ENCODE measurements around the gene MOSMO.
"Not testable (repeated sequence)": the region's sequence is repeated elsewhere in the genome, so short reads cannot be mapped to it uniquely, and the experiment has no call there.

MOSMO gene

DNA sequence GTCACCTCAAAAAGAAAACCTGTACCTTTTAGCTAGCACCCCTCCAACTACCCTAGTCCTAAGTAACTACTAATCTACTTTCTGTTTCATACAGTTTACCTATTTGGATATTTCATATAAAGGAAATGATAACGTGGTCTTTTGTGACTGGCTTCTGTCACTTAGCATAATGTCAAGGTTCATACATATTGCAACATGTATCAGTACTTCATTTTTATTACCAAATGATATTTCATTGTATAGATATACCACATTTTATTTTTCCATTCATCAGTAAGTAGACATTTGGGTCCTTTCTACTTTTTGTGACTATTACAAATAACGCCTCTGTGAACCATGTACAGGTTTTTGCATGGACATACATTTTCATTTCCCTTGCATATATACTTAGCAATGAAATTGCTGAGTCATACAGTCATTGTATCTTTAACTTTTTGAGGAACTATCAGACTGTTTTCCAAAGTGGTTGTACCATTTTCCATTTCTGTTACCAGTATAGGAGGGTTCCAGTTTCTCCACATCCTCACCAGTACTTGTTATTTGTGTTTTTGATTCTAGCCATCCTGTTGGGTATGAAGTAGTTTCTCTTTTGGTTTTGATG lies 23.7 kb downstream of the MOSMO start:
- TF ChIP-seq, protein P1, sequence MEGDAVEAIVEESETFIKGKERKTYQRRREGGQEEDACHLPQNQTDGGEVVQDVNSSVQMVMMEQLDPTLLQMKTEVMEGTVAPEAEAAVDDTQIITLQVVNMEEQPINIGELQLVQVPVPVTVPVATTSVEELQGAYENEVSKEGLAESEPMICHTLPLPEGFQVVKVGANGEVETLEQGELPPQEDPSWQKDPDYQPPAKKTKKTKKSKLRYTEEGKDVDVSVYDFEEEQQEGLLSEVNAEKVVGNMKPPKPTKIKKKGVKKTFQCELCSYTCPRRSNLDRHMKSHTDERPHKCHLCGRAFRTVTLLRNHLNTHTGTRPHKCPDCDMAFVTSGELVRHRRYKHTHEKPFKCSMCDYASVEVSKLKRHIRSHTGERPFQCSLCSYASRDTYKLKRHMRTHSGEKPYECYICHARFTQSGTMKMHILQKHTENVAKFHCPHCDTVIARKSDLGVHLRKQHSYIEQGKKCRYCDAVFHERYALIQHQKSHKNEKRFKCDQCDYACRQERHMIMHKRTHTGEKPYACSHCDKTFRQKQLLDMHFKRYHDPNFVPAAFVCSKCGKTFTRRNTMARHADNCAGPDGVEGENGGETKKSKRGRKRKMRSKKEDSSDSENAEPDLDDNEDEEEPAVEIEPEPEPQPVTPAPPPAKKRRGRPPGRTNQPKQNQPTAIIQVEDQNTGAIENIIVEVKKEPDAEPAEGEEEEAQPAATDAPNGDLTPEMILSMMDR (IDR thresholded peaks at IDR 0.05; ENCODE audit: low read depth, low read length, missing control alignments) = no peak
- H3K4me3 ChIP-seq (replicated peaks; ENCODE audit: low read depth, low read length) = no peak overlapping the region
- no peak for DNase-seq (ENCODE audit: extremely low read depth, low read depth)

DNA sequence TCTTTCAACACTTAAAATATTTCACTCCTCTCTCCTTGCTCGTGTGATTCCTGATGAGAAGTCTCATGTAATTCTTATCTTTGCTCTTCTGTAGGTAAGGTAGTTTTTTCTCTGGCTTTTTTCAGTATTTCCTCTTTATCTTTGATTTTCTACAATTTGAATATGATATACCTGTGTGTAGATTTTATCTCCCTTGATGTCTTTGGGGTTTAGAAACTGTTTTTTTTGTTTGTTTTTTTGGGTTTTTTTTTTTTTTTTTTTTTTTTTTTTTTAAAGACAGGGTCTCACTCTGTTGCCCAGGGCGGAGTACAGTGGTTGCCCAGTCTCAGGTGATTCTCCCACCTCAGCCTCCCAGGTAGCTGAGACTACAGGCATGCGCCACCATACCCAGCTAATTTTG lies 26.6 kb downstream of the MOSMO start:
- TF ChIP-seq, protein P1 (IDR thresholded peaks at IDR 0.05; ENCODE audit: low read depth, low read length, missing control alignments) = no peak
- H3K4me3 ChIP-seq (replicated peaks; ENCODE audit: low read depth, low read length) = no peak overlapping the region

DNA sequence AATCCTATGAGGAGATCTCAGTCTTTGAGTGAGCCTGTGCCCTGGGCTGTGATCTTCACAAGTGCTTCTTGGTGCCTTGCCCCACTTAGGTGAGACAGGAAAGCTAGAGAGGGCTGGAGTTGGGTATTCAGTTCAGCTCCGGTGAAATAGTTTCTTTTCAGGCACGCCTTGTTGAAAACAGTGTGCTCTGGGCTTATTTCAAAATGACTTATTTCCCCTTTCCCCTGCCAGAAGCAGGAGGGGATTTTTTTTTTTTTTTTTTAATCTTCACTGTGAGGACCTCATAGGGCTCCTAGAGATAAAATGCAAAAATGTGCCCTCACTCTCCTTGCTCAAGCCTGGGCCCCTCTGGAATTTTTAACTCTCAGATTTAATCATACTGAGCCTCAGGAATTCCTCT lies 27.2 kb downstream of the MOSMO start:
- H3K4me3 ChIP-seq (replicated peaks; ENCODE audit: low read depth, low read length) = no peak overlapping the region
- DNase-seq (ENCODE audit: extremely low read depth, low read depth) = no peak
- TF ChIP-seq, protein P1 (IDR thresholded peaks at IDR 0.05; ENCODE audit: low read depth, low read length, missing control alignments) = no peak

More for the DNA sequence above, 26.6 kb downstream of the MOSMO start:
- DNase-seq (ENCODE audit: extremely low read depth, low read depth) = no peak

DNA sequence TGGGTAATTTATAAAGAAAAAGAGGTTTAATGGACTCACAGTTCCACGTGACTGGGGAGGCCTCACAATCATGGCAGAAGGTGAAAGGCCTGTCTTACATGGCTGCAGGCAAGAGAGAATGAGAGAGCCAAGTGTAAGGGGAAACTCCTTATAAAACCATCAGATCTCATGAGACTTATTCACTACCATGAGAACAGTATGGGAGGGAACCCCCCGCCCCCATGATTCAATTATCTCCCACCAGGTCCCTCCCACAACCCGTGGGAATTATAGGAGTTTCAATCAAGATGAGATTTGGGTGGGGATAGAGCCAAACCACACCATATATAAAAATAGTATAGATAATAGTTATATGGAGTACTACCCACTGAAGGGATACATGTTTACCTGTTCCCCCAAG lies 36.0 kb downstream of the MOSMO start:
- H3K4me3 ChIP-seq (replicated peaks; ENCODE audit: low read depth, low read length) = not testable (repeated sequence)

DNA sequence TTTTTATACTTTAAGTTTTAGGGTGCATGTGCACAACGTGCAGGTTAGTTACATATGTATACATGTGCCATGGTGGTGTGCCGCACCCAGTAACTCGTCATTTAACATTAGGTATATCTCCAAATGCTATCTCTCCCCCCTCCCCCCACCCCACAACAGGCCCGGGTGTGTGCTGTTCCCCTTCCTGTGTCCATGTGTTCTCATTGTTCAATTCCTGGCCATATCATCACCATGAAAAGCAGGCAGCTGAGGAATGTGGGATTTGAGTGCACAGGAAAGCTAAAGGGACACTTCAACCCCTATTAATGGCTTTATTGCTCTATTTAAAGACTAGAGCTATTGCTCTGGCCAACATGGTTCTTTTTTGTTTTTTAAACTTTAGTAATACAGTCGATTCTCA lies 38.0 kb downstream of the MOSMO start:
- not testable (repeated sequence) for DNase-seq (ENCODE audit: extremely low read depth, low read depth); H3K4me3 ChIP-seq (replicated peaks; ENCODE audit: low read depth, low read length)

More for the DNA sequence above, 36.0 kb downstream of the MOSMO start:
- DNase-seq (ENCODE audit: extremely low read depth, low read depth) = not testable (repeated sequence)

DNA sequence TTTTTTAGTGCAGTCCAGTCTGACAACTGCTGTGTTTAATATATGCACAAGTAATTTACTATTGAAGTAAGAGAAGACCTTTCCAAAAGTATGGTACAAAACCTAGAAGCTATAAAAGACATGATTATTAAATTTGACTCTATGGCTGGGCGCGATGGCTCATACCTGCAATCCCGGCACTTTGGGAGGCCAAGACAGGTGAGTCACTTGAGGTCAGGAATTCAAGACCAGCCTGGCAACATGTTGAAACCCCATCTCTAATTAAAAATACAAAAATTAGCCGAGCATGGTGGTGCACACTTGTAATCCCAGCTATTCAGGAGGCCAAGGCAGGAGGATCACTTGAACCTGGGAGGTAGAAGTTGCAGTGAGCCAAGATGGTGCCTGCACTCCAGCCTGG lies 43.1 kb downstream of the MOSMO start:
- H3K4me3 ChIP-seq (replicated peaks; ENCODE audit: low read depth, low read length) = no peak overlapping the region
- TF ChIP-seq, protein P1 (IDR thresholded peaks at IDR 0.05; ENCODE audit: low read depth, low read length, missing control alignments) = no peak

DNA sequence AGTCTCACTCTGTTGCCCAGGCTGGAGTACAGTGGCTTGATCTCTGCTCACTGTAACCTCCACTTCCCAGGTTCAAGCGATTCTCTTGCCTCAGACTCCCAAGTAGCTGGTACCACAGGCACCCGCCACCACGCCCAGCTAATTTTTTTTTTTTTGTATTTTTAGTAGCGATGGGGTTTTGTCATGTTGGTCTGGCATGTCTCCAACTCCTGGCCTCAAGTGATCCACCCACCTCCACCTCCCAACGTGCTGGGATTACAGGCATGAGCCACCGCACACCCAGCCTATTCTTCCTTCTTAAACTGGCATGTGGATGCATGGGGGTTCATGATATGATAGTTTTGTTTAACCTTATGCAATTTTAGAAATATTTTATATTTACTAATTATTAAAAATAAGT lies 45.1 kb downstream of the MOSMO start:
- DNase-seq (ENCODE audit: extremely low read depth, low read depth) = no peak
- H3K4me3 ChIP-seq (replicated peaks; ENCODE audit: low read depth, low read length) = no peak overlapping the region
- TF ChIP-seq, protein P1 (IDR thresholded peaks at IDR 0.05; ENCODE audit: low read depth, low read length, missing control alignments) = no peak

More for the DNA sequence above, 43.1 kb downstream of the MOSMO start:
- no peak for DNase-seq (ENCODE audit: extremely low read depth, low read depth)

DNA sequence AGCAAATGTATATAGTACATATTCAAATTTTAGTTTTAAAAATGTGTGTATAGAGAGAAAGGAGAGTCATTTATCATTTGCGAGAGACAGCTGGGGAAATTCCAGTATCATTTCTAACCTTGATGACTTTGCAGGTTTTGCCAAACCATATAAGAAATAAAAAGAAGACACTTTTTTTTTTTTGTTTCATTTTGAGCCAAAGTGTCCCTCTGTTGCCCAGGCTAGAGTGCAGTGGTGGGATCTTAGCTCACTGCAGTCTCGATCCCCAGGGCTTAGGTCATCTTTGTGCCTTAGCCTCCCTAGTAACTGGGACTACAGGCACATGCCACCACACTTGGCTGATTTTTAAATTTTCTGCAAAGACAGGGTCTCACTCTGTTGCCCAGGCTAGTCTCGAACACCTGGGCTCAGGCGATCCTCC lies 46.0 kb downstream of the MOSMO start:
- TF ChIP-seq, protein P1 (IDR thresholded peaks at IDR 0.05; ENCODE audit: low read depth, low read length, missing control alignments) = no peak
- H3K4me3 ChIP-seq (replicated peaks; ENCODE audit: low read depth, low read length) = no peak overlapping the region
- DNase-seq (ENCODE audit: extremely low read depth, low read depth) = no peak

Measured in HFF-Myc (cell line).